GM12878 (cell line): ENCODE measurements around the gene ENDOV. TPM values are rescaled to one million over a fixed set of nuclear protein-coding genes. Genes with fewer than 3 reads are reported as not detected.

Experiments used
- ASH2L ChIP-seq: fragments of 300-600, 200-600 bp; sonication (generic); IDR thresholded peaks from 2 replicates; pipeline ENCODE4 v1.6.1; 2017; ENCODE audit warnings: low read depth, mild to moderate bottlenecking, borderline replicate concordance
- ATF2 ChIP-seq: IDR thresholded peaks from 2 replicates; pipeline ENCODE4 v1.6.1; 2012; ENCODE audit warnings: low read length, inconsistent platforms
- CHD2 ChIP-seq: IDR thresholded peaks from 2 replicates; pipeline ENCODE4 v1.6.1; 2011; ENCODE audit warnings: low read depth, low read length, improper control_type of control experiment, borderline replicate concordance
- ELK1 ChIP-seq: IDR thresholded peaks from 2 replicates; pipeline ENCODE4 v1.6.1; 2012; ENCODE audit warnings: low read depth, low read length, improper control_type of control experiment
- HDGF ChIP-seq: fragments of 450-650 bp; IDR thresholded peaks from 2 replicates; pipeline ENCODE4 v1.6.1; 2016; ENCODE audit warnings: antibody characterized with exemption
- HSF1 ChIP-seq: fragments of 150-350 bp; IDR thresholded peaks from 2 replicates; pipeline ENCODE4 v1.6.1; 2014; ENCODE audit warnings: mild to moderate bottlenecking, low read depth, low read length
- JUND ChIP-seq: IDR thresholded peaks from 2 replicates; pipeline ENCODE4 v1.6.1; 2012; ENCODE audit warnings: low read depth, mild to moderate bottlenecking, low read length, improper control_type of control experiment, moderate library complexity
- PKNOX1 ChIP-seq: fragments of 450-650 bp; IDR thresholded peaks from 2 replicates; pipeline ENCODE4 v1.6.1; 2016; ENCODE audit warnings: mild to moderate bottlenecking
- RELA ChIP-seq: fragments of 450-650 bp; IDR thresholded peaks from 2 replicates; pipeline ENCODE4 v1.8.0; 2014; ENCODE audit warnings: borderline replicate concordance; ENCODE audit not compliant: partially characterized antibody
- RELB ChIP-seq: fragments of 450-650 bp; IDR thresholded peaks from 2 replicates; pipeline ENCODE4 v1.6.1; 2017; ENCODE audit warnings: low read depth, mild to moderate bottlenecking, moderate library complexity
- ZBTB40 ChIP-seq: fragments of 450-650 bp; IDR thresholded peaks from 2 replicates; pipeline ENCODE4 v1.6.1; 2016; ENCODE audit warnings: mild to moderate bottlenecking, moderate library complexity, borderline replicate concordance
- polyA plus RNA-seq, 11 experiments: library from polyadenylated mRNA; depleted of rRNA in 4 of 11; unstranded in 6 of 11; stranded (reverse) in 5 of 11; fragments of >200 nt; fragmentation: Nextera tagmentation in 4 of 11; fragmentation: Illumina TruSeq in 1 of 11; extraction: Ambion mirVana in 4 of 11; extraction: Trizol in 1 of 11; gene quantifications; 1 replicate in 1 of 11; 2 replicates in 10 of 11; pipeline versions ENCODE4 v1.2.1 to v1.2.3, GENCODE V29; 2011 to 2016; ENCODE audit warnings: inconsistent platforms in 2 of 11, missing spikeins in 2 of 11, low read depth in 1 of 11
- total RNA-seq, 4 experiments: library from RNA; depleted of rRNA in 3 of 4; stranded (reverse); fragments of >200 nt in 3 of 4; fragmentation: Illumina TruSeq in 1 of 4; extraction: Trizol in 1 of 4; gene quantifications; 2 replicates each; pipeline versions ENCODE4 v1.2.1 to v1.2.3, GENCODE V29; 2013 to 2021

The ENDOV gene
- total and polyA plus RNA-seq, 10 of the 15 experiments (the other 5 are each of a cell fraction or from before 2014, with no cell fraction given) = 0.63 to 11.9 (median 8.1) TPM

- TF ChIP-seq ATF2 (no peak), JUND (no peak), HDGF (no peak), PKNOX1 (no peak), CHD2 (no peak), RELA (no peak), HSF1 (no peak), ASH2L (no peak), ZBTB40 (no peak), ELK1 (no peak), RELB (no peak)
Observed at GRCh38 chr17:80447790-80448189, 32.8 kb downstream of the ENDOV start (continued).
